ENCODE measurements around the gene TOGARAM2.

DNA sequence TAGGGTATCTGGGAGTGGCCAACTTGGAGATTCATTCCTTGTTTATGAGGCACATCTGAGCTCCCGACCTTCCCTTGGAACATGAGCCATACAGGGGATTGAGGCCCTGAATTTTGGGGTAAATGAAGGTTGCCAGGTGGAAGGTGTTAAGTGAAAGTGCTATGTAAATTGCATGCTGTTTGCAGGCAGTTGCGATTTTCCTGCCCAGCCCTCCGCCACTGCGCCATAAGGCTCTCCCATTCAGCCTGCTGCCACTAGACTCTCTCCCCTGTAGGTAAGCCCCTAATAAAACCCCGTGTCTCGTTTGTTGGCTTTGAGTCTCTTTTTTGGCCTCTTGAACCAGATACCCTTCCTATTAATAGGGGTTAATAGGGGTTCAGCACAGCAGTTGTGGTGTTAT lies 59.5 kb downstream of the TOGARAM2 start:
- no peak for TF ChIP-seq CEBPB (IDR thresholded peaks at IDR 0.05)
- TF ChIP-seq ZBTB7A (IDR thresholded peaks at IDR 0.05; ENCODE audit: low read depth), result no peak
- no peak for TF ChIP-seq TCF12 (IDR thresholded peaks at IDR 0.05; ENCODE audit: low read depth)
